Measurements from ENCODE around the gene CYP1A1.

DNA sequence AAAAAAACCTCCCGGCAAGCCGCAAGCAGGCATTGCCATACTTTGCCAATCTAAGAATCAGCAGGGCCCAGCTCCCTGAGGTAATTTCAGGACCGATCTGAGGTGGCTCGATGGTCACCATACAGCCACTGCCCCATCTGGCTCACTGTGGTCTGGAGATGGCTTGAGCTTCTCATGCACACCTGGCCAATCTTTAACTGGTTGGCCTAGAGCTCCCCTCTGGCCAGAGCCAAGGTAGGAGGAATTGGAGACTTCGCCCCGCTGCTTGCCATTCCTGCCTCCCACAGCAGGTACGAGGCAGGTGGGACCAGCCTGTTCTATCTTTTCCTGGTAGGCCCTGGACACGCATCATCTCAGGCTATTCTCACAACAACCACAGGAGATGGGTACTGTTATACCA, 33.4 kb upstream of the CYP1A1 start:
- TF ChIP-seq, protein P1, sequence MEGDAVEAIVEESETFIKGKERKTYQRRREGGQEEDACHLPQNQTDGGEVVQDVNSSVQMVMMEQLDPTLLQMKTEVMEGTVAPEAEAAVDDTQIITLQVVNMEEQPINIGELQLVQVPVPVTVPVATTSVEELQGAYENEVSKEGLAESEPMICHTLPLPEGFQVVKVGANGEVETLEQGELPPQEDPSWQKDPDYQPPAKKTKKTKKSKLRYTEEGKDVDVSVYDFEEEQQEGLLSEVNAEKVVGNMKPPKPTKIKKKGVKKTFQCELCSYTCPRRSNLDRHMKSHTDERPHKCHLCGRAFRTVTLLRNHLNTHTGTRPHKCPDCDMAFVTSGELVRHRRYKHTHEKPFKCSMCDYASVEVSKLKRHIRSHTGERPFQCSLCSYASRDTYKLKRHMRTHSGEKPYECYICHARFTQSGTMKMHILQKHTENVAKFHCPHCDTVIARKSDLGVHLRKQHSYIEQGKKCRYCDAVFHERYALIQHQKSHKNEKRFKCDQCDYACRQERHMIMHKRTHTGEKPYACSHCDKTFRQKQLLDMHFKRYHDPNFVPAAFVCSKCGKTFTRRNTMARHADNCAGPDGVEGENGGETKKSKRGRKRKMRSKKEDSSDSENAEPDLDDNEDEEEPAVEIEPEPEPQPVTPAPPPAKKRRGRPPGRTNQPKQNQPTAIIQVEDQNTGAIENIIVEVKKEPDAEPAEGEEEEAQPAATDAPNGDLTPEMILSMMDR (IDR thresholded peaks at IDR 0.05): no peak
- TF ChIP-seq POLR2A (IDR thresholded peaks at IDR 0.05): no peak

Data from lower leg skin (tissue), 3 donors.